ENCODE results near the gene CDHR3.

- TF ChIP-seq CTCF (IDR thresholded peaks at IDR 0.05; ENCODE audit: insufficient read depth, low read length, poor library complexity, severe bottlenecking) (no peak), EZH2phosphoT487 (conservative IDR thresholded peaks at IDR 0.05; ENCODE audit: low read length) (no peak)
Measured at GRCh38 chr7:105931179-105931578, 31.9 kb upstream of the CDHR3 start.

All from SU-DHL-6 (cell line).